KBM-7 (cell line): ENCODE measurements around the gene ABHD11.

Experiments used
- DNase-seq: peaks from one replicate; pipeline ENCODE4 v3.0.0-alpha.2; 2015
- in situ Hi-C: fragments of 300-500 bp; cut with MboI; formaldehyde crosslinking; loops from 2 replicates; pipeline ENCODE4 v1.14.3; 2020; ENCODE audit warnings: low sequenced_read_pairs, low pct_unique_long_range_greater_than_20kb, mixed read lengths

ABHD11 gene

DNA sequence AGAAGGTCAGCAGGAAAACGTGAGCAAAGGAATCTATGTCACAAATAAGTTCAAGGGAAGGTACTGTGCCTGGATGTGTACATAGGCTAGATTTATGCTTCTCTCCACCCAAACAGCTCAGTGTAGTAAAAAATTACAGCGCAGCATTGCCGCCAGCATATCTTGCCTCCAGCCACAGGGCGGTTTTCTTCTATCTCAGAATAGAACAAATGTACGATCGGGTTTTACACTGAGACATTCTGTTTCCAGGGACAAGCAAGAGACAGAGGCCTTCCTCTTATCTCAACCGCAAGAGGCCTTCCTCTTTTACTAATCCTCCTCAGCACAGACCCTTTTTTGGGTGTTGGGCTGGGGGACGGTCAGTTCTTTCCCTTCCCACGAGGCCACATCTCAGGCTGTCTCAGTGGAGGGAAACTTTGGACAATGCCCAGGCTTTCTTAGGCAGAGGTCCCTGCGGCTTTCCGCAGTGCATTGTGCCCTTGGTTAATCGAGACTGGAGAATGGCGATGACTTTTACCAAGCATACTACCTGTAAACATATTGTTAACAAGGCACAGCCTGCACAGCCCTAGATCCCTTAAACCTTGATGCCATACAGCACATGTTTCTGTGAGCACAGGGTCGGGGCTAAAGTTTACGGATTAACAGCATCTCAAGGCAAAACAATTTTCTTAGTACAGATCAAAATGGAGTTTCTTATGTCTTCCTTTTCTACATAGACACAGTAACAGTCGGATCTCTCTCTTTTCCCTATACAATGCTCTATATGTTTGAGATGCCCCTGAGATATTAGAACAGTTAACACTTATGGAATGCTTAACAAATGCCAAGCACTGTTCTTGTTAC lies 11.6 kb upstream of the ABHD11 start:
- in situ Hi-C loops: no loop called here

DNA sequence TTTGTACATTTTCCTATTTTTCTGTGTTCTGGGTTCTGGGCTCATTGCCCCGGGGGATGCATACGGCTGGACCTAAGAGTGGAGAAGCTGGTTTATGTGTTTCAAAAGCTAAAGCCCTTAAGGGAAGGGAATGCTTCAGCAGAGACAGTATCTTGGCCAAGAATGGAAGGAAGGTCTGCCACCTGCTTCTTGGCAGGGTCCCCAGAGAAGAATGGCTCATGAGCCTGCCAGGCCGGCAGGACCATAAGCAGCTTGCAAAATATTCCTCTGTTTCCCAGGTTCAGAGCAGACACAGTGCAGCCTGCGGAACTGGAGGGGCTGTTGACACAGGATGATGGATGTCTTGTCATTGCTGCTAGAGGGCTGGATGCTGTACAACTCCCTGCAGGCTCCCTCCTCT lies 7.8 kb upstream of the ABHD11 start:
- in situ Hi-C loops: no loop called here
- no peak for DNase-seq

More for the DNA sequence above, 11.6 kb upstream of the ABHD11 start:
- DNase-seq: peak; percentile 91

DNA sequence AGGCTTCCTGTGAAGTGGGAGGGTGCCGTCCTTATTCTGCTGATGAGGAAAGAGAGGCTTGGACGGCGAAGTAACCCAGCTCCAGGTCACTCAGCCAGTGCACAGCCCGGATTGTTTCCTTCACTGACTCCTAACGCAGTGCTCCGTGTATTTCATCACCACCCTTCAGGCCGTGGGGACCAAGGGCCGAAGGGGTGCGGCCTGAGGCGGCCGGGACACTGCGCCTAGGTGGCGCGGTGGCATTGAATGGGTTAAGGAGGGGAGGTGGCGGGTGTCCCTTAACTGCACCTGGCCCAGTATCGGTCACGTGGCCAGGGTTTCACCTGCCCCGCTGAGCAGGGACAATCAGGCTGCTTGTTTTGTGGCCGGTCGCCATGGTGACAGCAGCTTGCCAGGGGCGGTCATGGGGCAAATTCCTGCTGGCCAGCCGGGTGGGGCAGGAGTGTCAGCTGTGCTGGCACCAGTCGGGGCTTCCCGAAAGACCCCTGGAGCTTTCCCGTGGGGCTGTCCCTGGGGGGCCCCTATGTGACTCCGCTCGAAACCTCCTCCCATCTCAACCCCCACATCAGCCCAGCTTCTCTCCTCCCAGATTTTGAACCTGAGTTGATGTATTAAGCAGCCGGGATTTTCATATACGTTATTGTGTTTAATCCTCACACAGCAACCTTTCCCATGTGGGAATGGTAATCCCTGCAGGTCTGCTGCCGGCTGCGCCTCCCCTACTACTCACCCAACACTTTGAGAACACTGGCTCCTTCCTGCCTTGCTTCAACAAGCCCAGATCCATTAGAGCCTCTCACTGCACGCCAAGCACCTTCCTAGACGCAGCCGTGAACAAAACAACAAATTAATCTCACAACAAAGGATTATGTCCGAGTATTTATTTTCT lies 4.4 kb upstream of the ABHD11 start:
- in situ Hi-C loops: no loop called here
- DNase-seq: no peak

DNA sequence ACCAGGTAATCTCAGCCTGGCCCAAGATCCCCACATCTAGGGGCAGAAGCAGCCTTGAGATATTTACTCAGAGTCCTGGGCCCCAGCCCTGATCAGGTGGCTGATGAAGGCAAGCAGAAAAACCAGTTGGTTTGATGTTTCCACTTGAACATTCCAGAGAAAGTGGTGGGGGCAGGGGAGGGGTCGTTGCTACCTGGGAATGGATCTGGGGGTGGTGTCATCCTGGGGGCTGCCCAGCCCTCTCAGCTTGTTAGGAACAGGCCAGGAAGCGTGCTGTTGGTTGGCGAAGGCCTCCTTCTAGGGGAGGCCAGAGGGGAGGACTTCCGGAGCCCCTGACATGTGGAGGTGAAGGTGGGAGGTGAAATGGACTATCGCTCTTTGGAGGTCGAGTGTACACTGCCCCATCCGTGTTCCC lies 3.7 kb upstream of the ABHD11 start:
- no peak for DNase-seq
- in situ Hi-C loops: no loop called here

DNA sequence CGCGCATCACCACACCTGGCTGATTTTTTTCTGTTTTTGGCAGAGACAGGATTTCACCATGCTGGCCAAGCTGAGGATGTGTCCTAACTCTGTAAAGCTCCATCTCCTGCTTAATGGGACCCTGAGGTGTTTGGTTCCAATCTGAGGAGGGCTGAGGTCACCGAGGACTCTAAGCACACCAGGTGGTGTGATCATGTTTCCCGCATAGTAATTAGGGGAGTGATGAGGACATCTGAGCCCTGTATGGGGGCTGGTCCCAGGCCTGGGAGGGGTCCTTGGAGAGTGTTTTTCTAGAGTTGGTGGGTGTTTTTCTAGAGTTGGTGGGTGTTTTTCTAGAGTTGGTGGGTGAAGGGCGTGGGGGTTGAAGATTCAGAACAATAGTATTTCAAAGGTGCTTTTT lies 3.0 kb upstream of the ABHD11 start:
- DNase-seq: no peak
- in situ Hi-C loops: no loop called here

DNA sequence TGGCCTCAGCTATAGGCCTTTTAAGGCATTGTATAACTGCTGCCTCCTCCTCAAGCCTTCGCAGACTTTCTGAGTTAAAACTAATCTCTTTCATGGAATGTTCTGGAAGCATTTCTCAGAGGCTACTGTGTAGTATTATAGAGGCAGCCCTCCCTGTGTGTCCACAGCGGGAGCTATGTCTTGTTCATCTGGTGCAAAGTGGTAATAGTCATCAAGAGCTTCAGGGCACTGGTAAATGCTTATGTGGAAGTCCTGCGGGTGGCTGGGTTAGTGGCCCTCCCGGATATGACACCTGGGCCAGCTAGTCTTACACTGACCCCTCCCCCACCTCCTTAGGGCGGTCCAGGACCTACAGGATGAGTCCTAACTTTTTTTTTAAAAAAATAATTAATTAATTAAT lies 2.2 kb upstream of the ABHD11 start:
- in situ Hi-C loops: no loop called here
- DNase-seq: no peak

DNA sequence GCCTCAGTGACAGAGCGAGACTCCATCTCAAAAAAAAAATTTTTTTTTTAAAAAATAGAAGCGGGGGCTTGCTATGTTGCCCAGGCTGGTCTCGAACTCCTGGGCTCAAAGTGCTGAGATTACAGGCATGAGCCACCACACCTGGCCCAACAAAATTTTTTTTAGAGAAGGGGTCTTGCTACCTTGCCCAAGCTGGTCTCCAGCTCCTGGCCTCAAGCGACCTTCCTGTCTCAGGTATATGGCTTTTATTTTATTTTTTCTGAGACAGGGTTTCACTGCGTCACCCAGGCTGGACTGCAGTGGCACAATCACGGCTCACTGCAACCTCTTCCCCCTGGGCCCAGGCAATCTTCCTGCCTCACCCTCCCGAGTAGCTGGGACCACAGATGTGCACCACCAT lies 1.6 kb upstream of the ABHD11 start:
- DNase-seq: no peak
- in situ Hi-C loops: no loop called here

DNA sequence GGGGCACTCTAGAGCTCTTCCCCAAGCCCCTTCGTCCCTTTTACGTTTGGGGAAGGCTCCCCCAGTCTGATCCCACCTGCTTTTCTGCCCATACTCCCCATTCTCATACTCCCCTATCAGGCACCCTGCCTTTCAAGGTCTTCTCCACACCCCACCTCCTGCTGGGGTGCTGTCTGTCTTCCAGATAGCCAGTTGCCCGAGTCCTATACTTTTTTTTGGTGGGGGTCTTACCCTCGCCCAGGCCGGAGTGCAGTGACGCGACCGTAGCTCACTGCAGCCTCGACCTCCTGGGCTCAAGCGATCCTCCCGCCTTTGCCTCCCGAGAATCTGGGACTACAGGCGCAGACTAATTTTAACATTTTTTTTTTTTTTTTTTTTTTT lies 775 bp upstream of the ABHD11 start:
- in situ Hi-C loops: loop anchor here (10.0 kb wide), 1 partner anchor 115 kb away; the partner anchor contains the start of gene MLXIPL
- DNase-seq: no peak

DNA sequence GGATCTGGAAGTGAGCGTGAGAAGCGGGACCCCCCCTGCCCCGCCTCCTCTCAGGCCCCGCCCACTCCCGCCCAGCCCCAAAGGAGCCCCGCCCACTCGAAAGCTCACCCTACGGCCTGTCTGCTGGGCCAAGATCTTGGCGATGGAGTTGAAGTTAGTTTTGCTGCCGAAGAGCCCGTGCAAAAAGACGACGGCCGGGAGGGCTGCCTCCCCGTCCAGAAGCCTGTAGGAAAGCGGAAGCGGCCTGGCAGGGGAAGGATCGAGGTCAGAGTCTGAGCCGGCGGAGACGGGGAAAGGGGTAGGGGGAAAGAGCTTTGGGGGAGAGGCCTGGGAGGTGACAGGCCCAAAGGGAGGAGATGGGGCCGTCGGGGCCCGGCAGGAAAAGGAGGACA lies 386 bp downstream of the ABHD11 start:
- DNase-seq: peak; percentile 65
- in situ Hi-C loops: loop anchor here (10.0 kb wide), 1 partner anchor 113 kb away; the partner anchor contains the start of gene MLXIPL

DNA sequence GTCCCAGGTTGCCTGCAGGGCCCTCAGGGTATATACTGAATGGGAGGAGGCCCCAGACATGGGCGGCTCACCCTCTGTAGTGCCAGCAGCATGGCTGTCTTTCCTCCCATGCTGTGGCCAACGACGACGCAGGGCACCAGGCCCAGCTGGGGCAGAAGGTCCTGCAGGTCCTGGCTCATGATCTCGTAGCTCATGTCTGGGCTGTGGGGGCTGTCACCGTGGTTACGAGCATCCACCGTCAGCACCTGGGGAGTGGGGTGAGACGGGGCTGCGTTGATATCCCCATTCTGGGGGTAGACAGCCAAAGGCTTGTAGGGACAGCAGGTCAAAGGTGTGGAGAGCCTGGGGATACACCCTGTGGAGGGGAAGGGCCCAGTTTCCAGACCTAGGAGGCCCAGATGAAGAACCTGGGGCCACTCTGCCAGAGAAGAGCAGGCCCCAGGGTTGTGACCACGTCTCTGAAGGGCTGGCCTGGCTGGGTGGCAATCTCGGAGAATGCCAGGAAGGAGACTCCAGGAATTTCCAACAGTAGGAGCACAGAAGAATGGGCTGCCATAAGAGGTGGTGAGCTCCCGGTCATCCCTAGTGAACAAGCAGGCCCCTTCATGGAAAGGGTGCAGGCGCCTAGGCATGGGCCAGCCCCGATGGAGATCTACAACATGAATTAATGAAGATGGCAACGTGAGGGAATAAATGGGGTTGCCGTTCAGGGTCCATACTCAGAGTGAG lies 947 bp downstream of the ABHD11 start:
- in situ Hi-C loops: loop anchor here (10.0 kb wide), 1 partner anchor 113 kb away; the partner anchor contains the start of gene MLXIPL

DNA sequence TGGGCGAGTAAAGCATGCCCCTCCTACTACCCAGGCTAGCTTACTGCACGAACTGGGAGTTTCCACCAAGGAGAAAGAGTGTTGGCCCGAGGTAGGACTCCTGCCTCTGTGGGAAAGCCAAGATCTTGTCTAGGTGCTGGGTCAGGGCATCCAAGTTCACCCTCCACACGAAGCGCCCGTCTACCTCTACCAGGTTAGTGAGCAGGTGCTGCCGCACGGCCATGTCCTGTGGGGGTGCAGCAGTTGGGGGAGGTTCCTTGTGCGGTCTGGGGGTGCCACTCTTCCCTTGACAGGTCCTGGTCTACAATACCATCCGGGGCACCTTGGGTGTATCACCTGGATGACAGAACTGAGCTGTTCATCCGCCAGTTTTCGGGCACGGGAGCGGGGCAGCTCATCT lies 1.7 kb downstream of the ABHD11 start:
- in situ Hi-C loops: loop anchor here (10.0 kb wide), 1 partner anchor 112 kb away; the partner anchor contains the start of gene MLXIPL
- no peak for DNase-seq

More for the DNA sequence above, 947 bp downstream of the ABHD11 start:
- DNase-seq: no peak

DNA sequence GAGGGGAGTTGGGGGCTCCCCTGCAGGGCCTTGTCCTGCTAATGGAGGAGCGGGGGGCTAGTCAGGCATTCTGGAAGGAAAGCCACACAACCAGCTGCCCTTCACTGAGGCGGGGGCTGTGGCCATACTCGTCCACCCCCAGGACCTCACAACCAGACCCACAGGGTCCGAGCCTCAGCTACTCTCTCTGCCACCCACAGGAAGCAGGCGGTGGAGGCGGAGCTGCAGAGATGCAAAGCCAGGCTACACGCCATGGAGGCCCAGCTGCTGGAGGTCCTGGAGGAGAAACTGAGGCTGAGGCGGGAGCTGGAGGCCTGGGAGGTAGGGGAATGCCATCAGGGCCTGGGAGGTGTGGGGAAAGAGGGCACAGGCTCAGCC lies 3.1 kb downstream of the ABHD11 start:
- DNase-seq: no peak
- in situ Hi-C loops: loop anchor here (10.0 kb wide), 1 partner anchor 111 kb away; the partner anchor contains the start of gene MLXIPL

DNA sequence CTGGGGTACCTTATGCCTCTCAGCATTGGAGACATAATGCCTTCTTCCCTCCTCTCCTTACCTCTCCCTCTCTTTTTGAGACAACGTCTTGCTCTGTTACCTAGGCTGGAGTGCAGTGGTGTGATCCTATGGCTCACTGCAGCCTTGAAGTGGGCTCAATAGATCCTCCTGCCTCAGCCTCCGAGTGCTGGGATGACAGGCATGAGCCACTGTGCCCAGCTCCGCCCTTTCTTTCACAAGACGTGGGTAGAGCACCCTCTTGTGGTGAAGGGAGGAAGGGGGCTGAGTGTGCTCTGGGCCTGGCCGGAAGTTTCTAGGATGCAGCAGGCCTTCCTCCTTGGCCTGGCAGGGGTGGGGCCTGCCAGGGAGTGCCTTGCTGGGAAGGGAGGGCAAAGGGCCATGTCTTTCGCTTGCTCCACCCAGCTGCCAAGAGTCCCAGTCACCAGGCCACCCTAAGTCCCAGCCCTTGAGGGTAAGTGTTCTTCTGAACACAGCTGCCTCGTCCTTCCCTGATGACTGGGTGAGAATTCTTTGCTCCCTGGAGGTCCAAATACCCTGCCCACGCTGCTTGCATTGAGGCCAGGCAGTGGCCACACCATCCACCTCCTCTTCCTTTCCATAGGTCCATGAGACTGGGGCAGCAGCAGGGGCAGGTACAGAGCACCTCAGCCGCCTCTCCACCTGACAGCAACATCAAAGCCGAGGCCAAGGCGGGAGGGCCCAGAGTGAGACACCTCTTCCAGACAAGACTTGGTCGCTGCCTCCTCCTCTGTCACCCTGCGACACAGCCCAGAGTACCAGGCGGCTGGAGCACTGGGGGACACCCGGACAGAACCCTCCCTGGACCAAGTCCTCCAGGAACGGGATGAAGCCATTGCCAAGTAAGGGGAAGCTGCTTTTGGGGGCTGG lies 3.7 kb downstream of the ABHD11 start:
- DNase-seq: peak; percentile 96
- in situ Hi-C loops: loop anchor here (10.0 kb wide), 1 partner anchor 110 kb away; the partner anchor contains the start of gene MLXIPL

DNA sequence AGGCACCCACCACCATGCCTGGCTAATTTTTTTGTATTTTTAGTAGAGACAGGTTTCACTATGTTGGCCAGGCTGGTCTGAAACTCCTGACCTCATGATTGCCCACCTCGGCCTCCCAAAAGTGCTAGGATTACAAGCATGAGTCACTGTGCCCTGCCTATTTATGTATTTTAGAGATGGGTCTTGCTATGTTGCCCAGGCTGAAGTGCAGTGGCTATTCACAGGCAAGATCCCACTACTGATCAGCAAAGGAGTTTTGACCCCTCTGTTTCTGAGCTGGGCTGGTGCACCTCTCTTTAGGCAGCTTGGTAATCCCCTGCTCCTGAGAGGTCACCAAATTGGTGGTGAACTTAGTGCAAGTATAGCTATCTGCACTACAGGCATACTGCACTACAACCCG lies 6.2 kb downstream of the ABHD11 start:
- DNase-seq: no peak
- in situ Hi-C loops: loop anchor here (10.0 kb wide), 1 partner anchor 108 kb away; the partner anchor contains the start of gene MLXIPL

DNA sequence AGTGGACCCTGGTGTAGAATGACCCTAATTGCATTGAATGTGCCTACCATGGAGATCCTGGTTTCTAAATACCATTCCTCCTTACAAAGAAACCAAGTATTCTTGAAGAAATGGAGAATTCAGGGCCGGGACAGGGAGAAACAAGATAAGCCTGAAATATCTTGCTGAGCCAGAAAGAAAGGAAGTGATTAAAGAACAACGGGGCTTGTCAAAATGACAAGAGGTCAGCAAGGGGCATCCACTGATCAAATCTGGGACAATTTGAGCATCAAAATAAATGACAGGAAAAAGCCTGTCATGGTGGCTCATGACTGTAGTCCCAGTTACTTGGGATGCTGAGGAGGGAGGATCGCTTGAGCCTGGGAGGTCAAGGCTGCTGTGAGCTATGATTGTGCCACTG lies 8.1 kb downstream of the ABHD11 start:
- DNase-seq: no peak
- in situ Hi-C loops: loop anchor here (10.0 kb wide), 1 partner anchor 106 kb away; the partner anchor contains the start of gene MLXIPL

DNA sequence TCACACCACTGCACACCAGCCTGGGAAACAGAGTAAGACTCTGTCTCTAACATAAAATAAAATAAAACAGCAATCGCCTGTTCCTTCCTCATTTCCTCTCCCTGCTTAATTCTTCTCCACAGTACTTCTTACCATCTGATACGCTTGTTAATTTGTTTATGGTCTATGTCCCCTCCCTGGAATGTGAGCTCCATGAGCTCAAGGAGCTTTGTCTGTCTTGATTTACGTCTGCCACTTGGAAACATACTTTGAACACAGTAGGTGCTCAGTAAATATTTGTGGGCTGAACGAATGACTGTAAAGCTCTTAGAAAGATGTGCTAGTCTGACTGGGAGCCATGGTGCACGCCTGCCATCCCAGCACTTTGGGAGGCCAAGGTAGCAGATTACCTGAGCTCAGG lies 10.1 kb downstream of the ABHD11 start:
- DNase-seq: no peak
- in situ Hi-C loops: no loop called here

DNA sequence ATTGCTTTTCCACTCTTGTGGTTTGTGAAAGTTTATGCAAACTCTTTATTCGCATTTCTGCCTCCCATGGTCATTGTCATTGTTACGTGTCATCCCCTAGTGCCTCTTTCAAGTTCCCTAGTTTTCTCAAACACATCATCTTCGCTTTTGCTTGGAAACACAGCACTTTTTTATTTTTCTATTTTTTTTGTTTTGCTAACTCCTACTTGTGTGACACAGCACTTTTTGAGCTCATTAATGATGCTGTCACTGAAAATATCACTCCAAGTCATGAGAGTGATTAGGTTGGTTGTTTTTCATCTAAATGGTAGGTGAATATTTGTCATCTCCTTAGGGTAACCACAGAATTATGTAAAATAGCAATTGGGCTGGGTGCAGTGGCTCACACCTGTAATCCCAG lies 10.7 kb downstream of the ABHD11 start:
- in situ Hi-C loops: no loop called here
- no peak for DNase-seq

DNA sequence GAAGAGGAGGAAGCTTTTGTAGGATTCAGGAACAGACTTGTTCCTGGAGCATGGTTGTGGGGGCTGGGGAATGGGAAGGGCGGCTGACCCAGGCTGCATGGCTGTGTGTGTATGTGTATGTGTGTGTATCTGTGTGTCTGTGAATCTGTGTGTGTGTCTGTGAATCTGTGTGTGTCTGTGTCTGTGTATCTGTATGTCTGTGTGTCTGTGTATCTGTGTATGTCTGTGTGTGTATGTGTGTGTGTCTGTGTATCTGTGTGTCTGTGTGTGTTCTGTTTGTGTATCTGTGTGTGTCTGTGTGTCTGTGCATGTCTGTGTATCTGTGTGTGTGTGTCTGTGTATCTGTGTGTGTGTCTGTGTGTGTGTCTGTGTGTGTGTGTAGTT lies 12.5 kb downstream of the ABHD11 start:
- no peak for DNase-seq
- in situ Hi-C loops: no loop called here
